ENCODE results near the gene RNASE13.

The RNASE13 gene

GRCh38 chr14:21053184-21054122 lies 18.8 kb upstream of the RNASE13 start:
- TF ChIP-seq, protein P1, sequence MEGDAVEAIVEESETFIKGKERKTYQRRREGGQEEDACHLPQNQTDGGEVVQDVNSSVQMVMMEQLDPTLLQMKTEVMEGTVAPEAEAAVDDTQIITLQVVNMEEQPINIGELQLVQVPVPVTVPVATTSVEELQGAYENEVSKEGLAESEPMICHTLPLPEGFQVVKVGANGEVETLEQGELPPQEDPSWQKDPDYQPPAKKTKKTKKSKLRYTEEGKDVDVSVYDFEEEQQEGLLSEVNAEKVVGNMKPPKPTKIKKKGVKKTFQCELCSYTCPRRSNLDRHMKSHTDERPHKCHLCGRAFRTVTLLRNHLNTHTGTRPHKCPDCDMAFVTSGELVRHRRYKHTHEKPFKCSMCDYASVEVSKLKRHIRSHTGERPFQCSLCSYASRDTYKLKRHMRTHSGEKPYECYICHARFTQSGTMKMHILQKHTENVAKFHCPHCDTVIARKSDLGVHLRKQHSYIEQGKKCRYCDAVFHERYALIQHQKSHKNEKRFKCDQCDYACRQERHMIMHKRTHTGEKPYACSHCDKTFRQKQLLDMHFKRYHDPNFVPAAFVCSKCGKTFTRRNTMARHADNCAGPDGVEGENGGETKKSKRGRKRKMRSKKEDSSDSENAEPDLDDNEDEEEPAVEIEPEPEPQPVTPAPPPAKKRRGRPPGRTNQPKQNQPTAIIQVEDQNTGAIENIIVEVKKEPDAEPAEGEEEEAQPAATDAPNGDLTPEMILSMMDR (IDR thresholded peaks at IDR 0.05; ENCODE audit: extremely low read depth, insufficient read depth, missing control alignments), result no peak
- in situ Hi-C loops (cut with MboI; ENCODE audit: low pct_unique_long_range_greater_than_20kb, low sequenced_read_pairs, unreplicated experiment), result no loop called here
- DNase-seq (ENCODE audit: low spot score), result no peak

DNA sequence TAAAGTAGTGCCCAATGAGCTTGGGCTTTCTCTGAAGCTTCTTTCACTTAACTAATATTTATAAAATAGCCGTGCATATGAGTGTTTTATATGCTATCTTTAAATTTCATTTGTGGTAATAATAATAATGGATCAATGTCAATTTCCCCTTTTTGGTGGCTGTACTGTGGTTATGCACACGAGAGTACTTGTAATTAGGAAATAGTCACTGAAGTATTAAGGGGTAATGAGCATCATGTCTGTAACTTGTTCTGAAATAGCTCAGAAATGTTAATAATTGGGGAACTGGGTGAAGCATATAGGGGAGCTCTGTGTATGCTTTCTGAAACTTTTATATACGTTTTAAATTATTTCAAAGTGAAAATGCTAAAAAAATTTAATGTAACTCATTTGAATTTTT lies 16.0 kb upstream of the RNASE13 start:
- no peak for DNase-seq (ENCODE audit: low spot score)
- TF ChIP-seq, protein P1 (IDR thresholded peaks at IDR 0.05; ENCODE audit: extremely low read depth, insufficient read depth, missing control alignments), result no peak
- in situ Hi-C loops (cut with MboI; ENCODE audit: low pct_unique_long_range_greater_than_20kb, low sequenced_read_pairs, unreplicated experiment), result no loop called here

GRCh38 chr14:21049271-21049673 lies 14.7 kb upstream of the RNASE13 start:
- no peak for DNase-seq (ENCODE audit: low spot score)
- in situ Hi-C loops (cut with MboI; ENCODE audit: low pct_unique_long_range_greater_than_20kb, low sequenced_read_pairs, unreplicated experiment), result no loop called here
- TF ChIP-seq, protein P1 (IDR thresholded peaks at IDR 0.05; ENCODE audit: extremely low read depth, insufficient read depth, missing control alignments), result no peak

GRCh38 chr14:21048638-21049037 lies 14.0 kb upstream of the RNASE13 start:
- no peak for DNase-seq (ENCODE audit: low spot score)
- TF ChIP-seq, protein P1 (IDR thresholded peaks at IDR 0.05; ENCODE audit: extremely low read depth, insufficient read depth, missing control alignments), result no peak
- in situ Hi-C loops (cut with MboI; ENCODE audit: low pct_unique_long_range_greater_than_20kb, low sequenced_read_pairs, unreplicated experiment), result no loop called here

GRCh38 chr14:21047378-21047781 lies 12.8 kb upstream of the RNASE13 start:
- TF ChIP-seq, protein P1 (IDR thresholded peaks at IDR 0.05; ENCODE audit: extremely low read depth, insufficient read depth, missing control alignments), result no peak
- in situ Hi-C loops (cut with MboI; ENCODE audit: low pct_unique_long_range_greater_than_20kb, low sequenced_read_pairs, unreplicated experiment), result no loop called here
- DNase-seq (ENCODE audit: low spot score), result no peak

DNA sequence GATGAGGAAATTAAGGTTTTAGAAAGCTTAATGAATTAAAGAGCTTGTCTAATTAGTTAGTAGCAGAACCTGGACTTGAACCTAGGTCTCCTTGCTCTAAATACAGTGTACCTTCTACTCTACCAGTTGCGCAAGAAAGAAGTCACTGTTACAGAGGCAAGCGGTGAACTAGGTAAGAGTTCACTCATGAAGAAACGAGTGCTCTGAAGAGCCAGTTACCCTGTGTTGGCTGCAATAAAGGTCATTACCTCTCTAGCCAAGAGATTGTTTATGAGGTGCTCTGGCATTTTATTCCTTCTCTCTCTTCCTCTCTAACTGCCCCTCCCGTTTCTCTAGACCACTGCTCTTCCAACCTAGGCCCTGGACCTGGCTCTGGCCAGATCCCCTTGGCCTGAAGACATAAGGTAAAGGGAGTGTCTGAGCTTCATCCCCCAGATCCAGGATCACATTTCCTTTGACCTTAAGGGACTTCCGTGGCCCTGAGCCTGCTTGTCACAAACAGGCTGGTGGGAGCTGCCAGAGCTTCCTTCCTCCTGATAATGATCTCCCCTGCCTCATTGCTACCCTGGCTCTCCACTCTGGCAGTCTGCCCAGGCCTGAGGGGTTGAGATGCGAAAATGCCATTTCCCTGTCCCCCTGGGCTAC lies 9.5 kb upstream of the RNASE13 start:
- TF ChIP-seq, protein P1 (IDR thresholded peaks at IDR 0.05; ENCODE audit: extremely low read depth, insufficient read depth, missing control alignments), result no peak
- in situ Hi-C loops (cut with MboI; ENCODE audit: low pct_unique_long_range_greater_than_20kb, low sequenced_read_pairs, unreplicated experiment), result no loop called here
- DNase-seq (ENCODE audit: low spot score), result no peak
